Measurements from ENCODE around the gene WWOX.

The WWOX gene

DNA sequence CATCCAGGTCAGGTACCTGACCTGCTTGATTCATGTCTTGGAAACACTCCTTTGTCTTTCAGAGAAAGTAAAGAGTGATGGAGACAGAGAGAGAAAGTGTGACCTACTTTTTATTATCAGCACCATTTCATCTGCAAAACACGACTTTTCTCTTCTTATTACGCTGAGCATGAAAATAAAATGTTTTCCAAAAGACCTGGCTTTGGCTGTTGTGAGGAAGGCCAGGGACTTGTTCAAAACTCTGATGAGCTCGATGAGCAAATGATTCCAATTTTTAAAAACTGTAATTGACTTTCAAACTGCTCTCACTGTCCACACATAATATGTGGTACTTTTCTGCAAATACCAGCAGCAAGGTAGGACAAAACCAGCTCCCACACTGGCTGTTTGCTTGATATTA lies 821.2 kb downstream of the WWOX start:
- peaks cover 7 to 11% of the 10 kb centered on the region in 2 donors for H3K9me3 ChIP-seq (ENCODE audit: control insufficient read depth in 2 of 2, low read length in 2 of 2)
- H3K27ac ChIP-seq (ENCODE audit: low read length) = no peak overlapping the region
- no peak overlapping the region for H3K4me3 ChIP-seq (ENCODE audit: low read length in 2 of 2)
- no peaks in the 10 kb centered on the region for H3K36me3 ChIP-seq (ENCODE audit: control insufficient read depth in 2 of 2, insufficient read depth in 2 of 2, low read length in 2 of 2)
- H3K9ac ChIP-seq (ENCODE audit: low read length in 2 of 2) = no peak overlapping the region
- no peaks in the 10 kb centered on the region for H3K27me3 ChIP-seq (ENCODE audit: control insufficient read depth in 1 of 2, insufficient read depth in 2 of 2, low read length in 2 of 2)
- no peaks in the 10 kb centered on the region for H3K4me1 ChIP-seq (ENCODE audit: control insufficient read depth, insufficient read depth, low read length)

DNA sequence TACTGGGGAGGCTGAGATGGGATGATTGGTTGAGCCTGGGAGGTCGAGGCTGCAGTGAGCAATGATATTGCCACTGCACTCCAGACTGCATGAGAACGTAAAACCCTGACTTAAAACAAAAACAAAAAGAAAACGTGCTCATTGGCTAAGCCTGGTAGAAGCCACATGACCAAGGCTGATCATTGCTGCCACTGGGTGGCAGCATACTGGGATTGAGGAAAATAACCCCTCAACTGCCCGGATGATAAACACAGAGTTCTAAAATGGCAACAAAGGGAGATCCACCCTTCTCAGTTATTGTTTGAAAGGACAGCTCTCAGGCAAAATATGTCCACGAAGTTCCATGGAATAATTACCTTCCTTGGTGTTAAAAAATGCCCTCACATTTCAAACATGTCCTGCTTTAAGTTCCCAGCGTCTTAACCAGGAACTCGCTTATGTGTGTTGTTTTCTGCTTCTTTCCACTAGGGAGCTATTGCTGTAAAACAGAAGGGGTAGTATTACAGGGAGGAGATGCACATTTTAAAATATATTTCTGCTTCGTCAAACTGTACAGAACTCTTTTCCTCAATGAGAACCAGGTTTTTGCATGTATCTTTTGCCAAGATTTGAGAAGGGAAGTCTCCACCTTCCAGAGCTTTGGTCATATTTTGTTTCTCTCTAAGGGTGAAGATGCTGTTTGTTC lies 825.8 kb downstream of the WWOX start:
- Histone ChIP-seq H3K4me1 (ENCODE audit: control insufficient read depth, insufficient read depth, low read length) (peaks cover 4% of the 10 kb centered on the region), H3K27me3 (ENCODE audit: control insufficient read depth in 1 of 2, insufficient read depth in 2 of 2, low read length in 2 of 2) (no peaks in the 10 kb centered on the region), H3K4me3 (ENCODE audit: low read length in 2 of 2) (no peak overlapping the region), H3K9me3 (ENCODE audit: control insufficient read depth in 2 of 2, low read length in 2 of 2) (peaks cover 7 to 9% of the 10 kb centered on the region in 2 donors), H3K9ac (ENCODE audit: low read length in 2 of 2) (no peak overlapping the region), H3K27ac (ENCODE audit: low read length) (no peak overlapping the region), H3K36me3 (ENCODE audit: control insufficient read depth in 2 of 2, insufficient read depth in 2 of 2, low read length in 2 of 2) (no peaks in the 10 kb centered on the region)

DNA sequence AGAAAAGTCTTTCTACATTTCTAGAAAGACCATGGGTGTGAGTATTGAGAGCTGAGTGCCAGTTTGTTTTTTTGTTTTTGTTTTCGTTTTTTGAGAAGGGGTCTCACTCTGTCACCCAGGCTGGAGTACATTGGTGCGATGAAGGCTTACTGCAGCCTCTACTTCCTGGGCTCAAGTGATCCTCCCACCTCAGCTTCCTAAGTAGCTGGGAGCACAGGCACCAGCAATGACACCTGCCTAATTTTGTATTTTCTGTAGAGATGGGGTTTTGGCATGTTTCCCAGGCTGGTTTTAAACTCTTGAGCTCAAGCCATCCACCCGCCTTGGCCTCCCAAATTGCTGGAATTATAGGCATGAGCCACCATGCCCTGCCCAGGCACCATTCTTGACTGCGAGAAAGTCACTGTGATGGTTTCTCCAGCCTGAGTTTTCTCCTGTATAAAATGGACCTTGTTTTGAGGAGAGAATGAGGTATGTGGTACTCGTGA lies 827.3 kb downstream of the WWOX start:
- Histone ChIP-seq H3K4me3 (ENCODE audit: low read length in 2 of 2) (no peak overlapping the region), H3K36me3 (ENCODE audit: control insufficient read depth in 2 of 2, insufficient read depth in 2 of 2, low read length in 2 of 2) (no peaks in the 10 kb centered on the region), H3K4me1 (ENCODE audit: control insufficient read depth, insufficient read depth, low read length) (peaks cover 8% of the 10 kb centered on the region), H3K9me3 (ENCODE audit: control insufficient read depth in 2 of 2, low read length in 2 of 2) (peaks cover 4 to 5% of the 10 kb centered on the region in 2 donors), H3K27ac (ENCODE audit: low read length) (peak overlapping the region; percentile 0), H3K9ac (ENCODE audit: low read length in 2 of 2) (no peak overlapping the region), H3K27me3 (ENCODE audit: control insufficient read depth in 1 of 2, insufficient read depth in 2 of 2, low read length in 2 of 2) (no peaks in the 10 kb centered on the region)

DNA sequence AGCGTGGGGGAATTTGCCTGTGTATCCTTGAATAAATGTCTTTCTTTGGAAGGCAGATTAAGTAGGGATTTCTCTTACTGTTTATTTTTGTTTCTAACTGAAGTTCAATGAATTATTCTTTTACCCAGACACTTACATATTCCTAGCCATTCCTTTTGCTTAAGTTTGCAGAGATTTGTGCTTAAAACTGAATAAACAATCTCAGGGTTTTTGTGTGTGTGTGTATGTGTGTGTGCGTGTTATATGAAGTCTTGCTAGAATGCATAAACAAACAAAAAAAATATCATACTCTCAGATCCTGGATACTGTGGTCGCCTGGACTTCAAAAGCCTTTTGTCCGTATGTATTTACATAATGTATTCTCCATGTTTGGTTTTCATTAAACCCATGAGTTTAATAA lies 828.3 kb downstream of the WWOX start:
- no peak overlapping the region for H3K9ac ChIP-seq (ENCODE audit: low read length in 2 of 2)
- H3K36me3 ChIP-seq (ENCODE audit: control insufficient read depth in 2 of 2, insufficient read depth in 2 of 2, low read length in 2 of 2) = no peaks in the 10 kb centered on the region
- no peaks in the 10 kb centered on the region for H3K27me3 ChIP-seq (ENCODE audit: control insufficient read depth in 1 of 2, insufficient read depth in 2 of 2, low read length in 2 of 2)
- peak overlapping the region; percentile 0 for H3K27ac ChIP-seq (ENCODE audit: low read length)
- H3K4me1 ChIP-seq (ENCODE audit: control insufficient read depth, insufficient read depth, low read length) = peaks cover 16% of the 10 kb centered on the region
- H3K9me3 ChIP-seq (ENCODE audit: control insufficient read depth in 2 of 2, low read length in 2 of 2) = no peaks in the 10 kb centered on the region
- peak overlapping the region; percentile 38 to 60 for H3K4me3 ChIP-seq (ENCODE audit: low read length in 2 of 2)

DNA sequence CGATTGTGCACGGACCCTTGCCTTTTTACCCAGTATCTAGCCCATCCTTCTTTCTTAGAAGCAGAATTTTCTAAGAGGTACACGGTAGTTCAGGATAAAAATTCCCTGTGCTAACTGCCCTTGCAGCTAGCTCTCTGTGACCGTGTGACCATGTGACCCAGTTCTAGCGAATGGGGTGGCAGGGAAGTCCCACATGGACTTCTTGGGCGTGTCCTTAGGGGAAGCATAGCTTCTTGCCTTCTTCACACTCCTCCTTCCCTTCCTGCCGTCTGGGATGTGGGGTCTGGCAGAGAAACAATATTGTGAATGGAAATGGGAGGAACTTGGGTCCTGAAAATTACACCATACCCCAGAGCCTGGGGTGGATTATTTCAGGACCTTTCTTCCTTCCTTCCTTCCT lies 830.4 kb downstream of the WWOX start:
- H3K36me3 ChIP-seq (ENCODE audit: control insufficient read depth in 2 of 2, insufficient read depth in 2 of 2, low read length in 2 of 2) = no peaks in the 10 kb centered on the region
- no peaks in the 10 kb centered on the region for H3K27me3 ChIP-seq (ENCODE audit: control insufficient read depth in 1 of 2, insufficient read depth in 2 of 2, low read length in 2 of 2)
- peaks cover 17% of the 10 kb centered on the region for H3K4me1 ChIP-seq (ENCODE audit: control insufficient read depth, insufficient read depth, low read length)
- no peak overlapping the region for H3K27ac ChIP-seq (ENCODE audit: low read length)
- H3K9me3 ChIP-seq (ENCODE audit: control insufficient read depth in 2 of 2, low read length in 2 of 2) = no peaks in the 10 kb centered on the region
- H3K4me3 ChIP-seq (ENCODE audit: low read length in 2 of 2) = peak overlapping the region in 1 of 2 donors; percentile 22
- no peak overlapping the region for H3K9ac ChIP-seq (ENCODE audit: low read length in 2 of 2)

DNA sequence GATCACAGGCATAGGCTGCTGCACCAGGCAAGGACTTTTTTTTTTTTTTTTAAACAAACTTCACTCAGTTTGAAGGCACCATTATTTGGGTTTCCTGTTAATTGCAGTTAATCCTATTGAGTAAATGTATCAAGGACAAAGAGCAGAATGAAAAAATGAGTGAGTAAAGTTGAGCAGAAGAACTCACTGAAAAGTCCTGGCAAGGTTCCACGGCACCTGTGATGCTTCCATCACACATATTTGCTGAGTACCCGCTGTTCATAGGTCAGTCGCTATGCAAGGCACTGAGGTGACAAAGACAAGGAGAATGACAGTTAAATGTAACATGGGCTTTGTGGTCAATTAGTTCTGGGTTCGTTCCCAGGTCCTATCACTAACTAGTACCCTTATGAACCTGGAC lies 831.1 kb downstream of the WWOX start:
- peak overlapping the region; percentile 78 for H3K27ac ChIP-seq (ENCODE audit: low read length)
- H3K4me1 ChIP-seq (ENCODE audit: control insufficient read depth, insufficient read depth, low read length) = peaks cover 17% of the 10 kb centered on the region
- H3K27me3 ChIP-seq (ENCODE audit: control insufficient read depth in 1 of 2, insufficient read depth in 2 of 2, low read length in 2 of 2) = no peaks in the 10 kb centered on the region
- H3K9me3 ChIP-seq (ENCODE audit: control insufficient read depth in 2 of 2, low read length in 2 of 2) = no peaks in the 10 kb centered on the region
- no peak overlapping the region for H3K4me3 ChIP-seq (ENCODE audit: low read length in 2 of 2)
- H3K36me3 ChIP-seq (ENCODE audit: control insufficient read depth in 2 of 2, insufficient read depth in 2 of 2, low read length in 2 of 2) = no peaks in the 10 kb centered on the region
- no peak overlapping the region for H3K9ac ChIP-seq (ENCODE audit: low read length in 2 of 2)

DNA sequence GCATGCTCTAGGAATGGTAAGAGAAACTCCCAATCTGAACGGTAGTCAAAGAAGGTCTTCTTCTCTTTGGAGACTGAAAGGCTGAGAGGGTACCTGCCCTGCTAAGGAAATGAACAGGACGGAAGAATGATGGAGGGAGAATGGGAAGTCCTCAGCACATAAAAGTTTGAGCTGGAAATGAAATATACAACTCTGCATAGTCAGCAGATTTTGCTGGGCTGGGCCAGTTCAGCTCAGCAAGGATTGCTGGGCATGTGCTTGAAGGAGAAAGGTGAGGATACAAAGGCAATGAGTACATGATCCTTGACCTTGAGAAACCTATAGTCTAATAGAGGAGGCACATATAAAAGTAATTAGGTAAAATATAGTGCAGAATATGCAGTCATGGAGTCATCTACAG lies 831.8 kb downstream of the WWOX start:
- no peak overlapping the region for H3K9ac ChIP-seq (ENCODE audit: low read length in 2 of 2)
- no peaks in the 10 kb centered on the region for H3K27me3 ChIP-seq (ENCODE audit: control insufficient read depth in 1 of 2, insufficient read depth in 2 of 2, low read length in 2 of 2)
- no peaks in the 10 kb centered on the region for H3K36me3 ChIP-seq (ENCODE audit: control insufficient read depth in 2 of 2, insufficient read depth in 2 of 2, low read length in 2 of 2)
- H3K4me1 ChIP-seq (ENCODE audit: control insufficient read depth, insufficient read depth, low read length) = peaks cover 17% of the 10 kb centered on the region
- no peak overlapping the region for H3K4me3 ChIP-seq (ENCODE audit: low read length in 2 of 2)
- H3K27ac ChIP-seq (ENCODE audit: low read length) = peak overlapping the region; percentile 78
- no peaks in the 10 kb centered on the region for H3K9me3 ChIP-seq (ENCODE audit: control insufficient read depth in 2 of 2, low read length in 2 of 2)

DNA sequence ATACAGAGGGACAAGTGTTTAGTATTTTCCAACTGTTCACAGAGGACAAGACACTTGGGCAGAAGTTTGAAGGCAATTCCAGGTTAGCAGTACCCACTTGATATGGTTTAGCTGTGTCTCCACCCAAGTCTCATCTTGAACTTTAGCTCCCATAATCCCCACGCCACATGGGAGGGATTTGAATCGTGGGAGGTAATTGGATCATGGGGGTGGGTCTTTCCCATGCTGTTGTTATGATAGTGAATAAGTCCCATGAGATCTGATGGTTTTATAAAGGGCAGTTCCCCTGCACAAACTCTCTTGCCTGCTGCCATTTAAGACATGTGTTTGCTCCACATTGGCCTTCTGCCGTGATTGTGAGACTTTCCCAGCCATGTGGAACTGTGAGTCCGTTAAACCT lies 832.2 kb downstream of the WWOX start:
- Histone ChIP-seq H3K27me3 (ENCODE audit: control insufficient read depth in 1 of 2, insufficient read depth in 2 of 2, low read length in 2 of 2) (no peaks in the 10 kb centered on the region), H3K4me1 (ENCODE audit: control insufficient read depth, insufficient read depth, low read length) (peaks cover 17% of the 10 kb centered on the region), H3K27ac (ENCODE audit: low read length) (peak overlapping the region; percentile 78), H3K4me3 (ENCODE audit: low read length in 2 of 2) (no peak overlapping the region), H3K9ac (ENCODE audit: low read length in 2 of 2) (no peak overlapping the region), H3K9me3 (ENCODE audit: control insufficient read depth in 2 of 2, low read length in 2 of 2) (no peaks in the 10 kb centered on the region), H3K36me3 (ENCODE audit: control insufficient read depth in 2 of 2, insufficient read depth in 2 of 2, low read length in 2 of 2) (no peaks in the 10 kb centered on the region)

DNA sequence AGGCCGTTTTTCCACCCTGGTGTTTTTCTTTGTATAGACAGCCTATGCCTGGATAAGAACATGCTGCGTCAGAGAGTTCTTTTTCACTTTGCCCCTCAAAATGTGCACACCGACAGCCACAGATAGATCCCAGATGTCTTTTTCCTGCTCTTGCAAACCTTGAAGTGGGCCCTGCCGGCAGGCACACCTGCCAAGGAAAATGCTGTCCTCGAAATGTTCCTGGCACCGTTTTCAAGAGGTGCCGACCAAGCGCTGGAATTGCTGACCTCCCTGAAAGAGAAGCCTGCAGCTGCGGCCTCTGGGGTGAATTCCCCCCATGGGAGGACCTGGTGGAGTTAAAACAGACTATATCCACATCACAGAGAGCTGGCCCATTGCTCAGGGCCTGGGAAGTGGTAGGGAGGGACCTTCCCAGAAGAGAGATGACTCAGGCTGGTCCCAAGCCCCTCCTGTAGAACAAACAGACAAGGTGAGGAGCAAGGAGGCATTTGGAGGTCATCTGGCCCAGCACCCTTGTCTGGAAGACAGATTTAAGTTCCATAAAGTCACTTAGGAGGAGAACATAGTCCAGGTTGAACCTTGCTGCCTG lies 833.0 kb downstream of the WWOX start:
- Histone ChIP-seq H3K9ac (ENCODE audit: low read length in 2 of 2) (peak overlapping the region in 1 of 2 donors; percentile 32), H3K27ac (ENCODE audit: low read length) (peak overlapping the region; percentile 78), H3K27me3 (ENCODE audit: control insufficient read depth in 1 of 2, insufficient read depth in 2 of 2, low read length in 2 of 2) (no peaks in the 10 kb centered on the region), H3K36me3 (ENCODE audit: control insufficient read depth in 2 of 2, insufficient read depth in 2 of 2, low read length in 2 of 2) (no peaks in the 10 kb centered on the region), H3K9me3 (ENCODE audit: control insufficient read depth in 2 of 2, low read length in 2 of 2) (no peaks in the 10 kb centered on the region), H3K4me3 (ENCODE audit: low read length in 2 of 2) (no peak overlapping the region), H3K4me1 (ENCODE audit: control insufficient read depth, insufficient read depth, low read length) (peaks cover 14% of the 10 kb centered on the region)

DNA sequence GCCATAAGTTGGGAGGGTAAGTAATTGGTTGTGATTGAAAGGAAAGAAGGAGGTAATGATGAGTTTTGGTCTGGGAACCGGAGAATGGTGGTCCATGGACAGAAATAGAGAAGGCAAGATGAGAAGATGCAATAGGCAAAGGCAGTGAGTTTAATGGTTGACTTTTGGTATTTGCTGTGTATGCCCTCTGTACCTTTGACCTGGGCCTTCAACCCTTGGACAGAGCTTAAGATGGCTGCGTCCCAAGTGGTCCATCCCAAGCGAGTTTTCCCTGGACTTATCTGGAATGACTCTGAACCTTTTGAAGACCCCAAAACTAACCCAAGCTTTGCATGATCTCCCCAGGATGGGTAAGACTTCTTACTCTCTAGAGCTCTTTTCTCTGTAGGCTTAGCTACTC lies 836.6 kb downstream of the WWOX start:
- H3K4me3 ChIP-seq (ENCODE audit: low read length in 2 of 2) = no peak overlapping the region
- H3K27me3 ChIP-seq (ENCODE audit: control insufficient read depth in 1 of 2, insufficient read depth in 2 of 2, low read length in 2 of 2) = no peaks in the 10 kb centered on the region
- peaks cover 12% of the 10 kb centered on the region for H3K4me1 ChIP-seq (ENCODE audit: control insufficient read depth, insufficient read depth, low read length)
- no peaks in the 10 kb centered on the region for H3K9me3 ChIP-seq (ENCODE audit: control insufficient read depth in 2 of 2, low read length in 2 of 2)
- no peak overlapping the region for H3K9ac ChIP-seq (ENCODE audit: low read length in 2 of 2)
- H3K36me3 ChIP-seq (ENCODE audit: control insufficient read depth in 2 of 2, insufficient read depth in 2 of 2, low read length in 2 of 2) = no peaks in the 10 kb centered on the region
- H3K27ac ChIP-seq (ENCODE audit: low read length) = no peak overlapping the region

DNA sequence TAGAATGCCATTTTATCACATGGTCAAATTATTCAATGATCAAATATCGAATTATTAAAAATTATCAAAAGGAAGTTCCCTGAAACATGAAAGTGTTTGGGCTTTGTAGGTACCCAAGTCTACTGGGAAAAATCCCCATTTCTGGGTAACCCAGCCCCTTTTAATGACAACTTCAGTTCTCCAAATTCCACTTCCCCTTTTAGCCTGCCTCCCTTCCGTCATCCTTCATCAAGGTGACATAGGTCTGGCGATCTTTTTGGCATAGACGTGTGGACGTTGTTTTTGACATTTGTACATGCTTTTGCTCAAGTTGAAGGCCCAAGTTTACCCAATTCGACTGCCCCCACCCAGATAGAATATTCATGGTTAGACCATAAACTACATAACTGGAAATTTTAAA lies 840.1 kb downstream of the WWOX start:
- Histone ChIP-seq H3K36me3 (ENCODE audit: control insufficient read depth in 2 of 2, insufficient read depth in 2 of 2, low read length in 2 of 2) (no peaks in the 10 kb centered on the region), H3K4me3 (ENCODE audit: low read length in 2 of 2) (no peak overlapping the region), H3K4me1 (ENCODE audit: control insufficient read depth, insufficient read depth, low read length) (no peaks in the 10 kb centered on the region), H3K27ac (ENCODE audit: low read length) (no peak overlapping the region), H3K27me3 (ENCODE audit: control insufficient read depth in 1 of 2, insufficient read depth in 2 of 2, low read length in 2 of 2) (no peaks in the 10 kb centered on the region), H3K9me3 (ENCODE audit: control insufficient read depth in 2 of 2, low read length in 2 of 2) (no peaks in the 10 kb centered on the region), H3K9ac (ENCODE audit: low read length in 2 of 2) (no peak overlapping the region)
